Measurements from ENCODE around the gene RHBDD3. TPM values are rescaled to one million over a fixed set of nuclear protein-coding genes. Genes with fewer than 3 reads are reported as not detected.

The RHBDD3 gene
- total and polyA plus RNA-seq, 2 of the 4 experiments (the other 2 are of a cell fraction), result 5.7 to 21.5 TPM

- Histone ChIP-seq H3K27me3 (ENCODE audit: control insufficient read depth, insufficient read depth, low read length) (no peaks in the 10 kb centered on the region; the same call in 1 of the 2 replicates), H4K5ac (ENCODE audit: low read depth, low read length) (no peak overlapping the region), H4K91ac (ENCODE audit: insufficient read depth, low read depth, low read length) (no peak overlapping the region), H3K4me1 (ENCODE audit: control insufficient read depth, insufficient read depth, low read length) (no peaks in the 10 kb centered on the region), H3K18ac (ENCODE audit: low read depth, low read length) (no peak overlapping the region), H3K79me1 (ENCODE audit: low read depth in 1 of 2, low read length in 2 of 2) (no peaks in the 10 kb centered on the region), H3K4me3 (ENCODE audit: insufficient read depth, low read depth, low read length) (no peak overlapping the region), H2BK15ac (ENCODE audit: low read depth, low read length) (no peak overlapping the region), H3K36me3 (ENCODE audit: control insufficient read depth, insufficient read depth, low read length) (peaks cover 9% of the 10 kb centered on the region), H3K14ac (replicated peaks; ENCODE audit: low read depth, low read length) (no peak overlapping the region), H2AFZ (replicated peaks; ENCODE audit: low read length, poor library complexity) (no peak overlapping the region), H4K8ac (ENCODE audit: low read depth in 2 of 2, low read length in 2 of 2) (no peak overlapping the region), H2BK120ac (ENCODE audit: low read depth, low read length) (no peak overlapping the region), H3K56ac (ENCODE audit: extremely low read depth, insufficient read depth, low read length) (no peak overlapping the region), H3K4me2 (ENCODE audit: low read depth, low read length) (no peak overlapping the region), H3K4ac (ENCODE audit: low read depth, low read length) (no peak overlapping the region), H3K27ac (ENCODE audit: insufficient read depth, low read length) (no peak overlapping the region), H4K20me1 (ENCODE audit: insufficient read depth, low read length) (no peaks in the 10 kb centered on the region), H3K9me1 (ENCODE audit: insufficient read depth, low read length) (0 out of 2 replicates have a peak, but pooled peaks cover 2% of the 10 kb centered on the region), H2AK5ac (ENCODE audit: low read depth, low read length) (no peak overlapping the region), H3K9me3 (ENCODE audit: control insufficient read depth, insufficient read depth, low read length) (no peaks in the 10 kb centered on the region), H2AK9ac (replicated peaks; ENCODE audit: low read depth, low read length, poor library complexity) (no peak overlapping the region), H2BK5ac (ENCODE audit: low read depth, low read length, poor library complexity, severe bottlenecking) (no peak overlapping the region), H3K23ac (ENCODE audit: low read depth, low read length) (no peak overlapping the region), H2BK20ac (ENCODE audit: low read depth, low read length) (no peak overlapping the region), H3K9ac (ENCODE audit: low read depth, low read length) (no peak overlapping the region)
- WGBS, 2 experiments (ENCODE audit: extremely low coverage in 2 of 2, insufficient read length in 1 of 2), result no CpG with 5 or more reads among the region's 8 CpGs
- in situ Hi-C loops (cut with MboI; ENCODE audit: low sequenced_read_pairs), result no loop called here
- POLR2A ChIA-PET (ENCODE audit: unreplicated experiment), result interaction anchor here (0.5 kb wide), 1 partner anchor 637 kb away, joined by 3 read pairs; no protein-coding TSS in a partner anchor
- no peak for DNase-seq
- dilution Hi-C loops (cut with HindIII; ENCODE audit: low sequenced_read_pairs, unreplicated experiment), result no loop called here
- TF ChIP-seq RAD21 (IDR thresholded peaks at IDR 0.05; ENCODE audit: low read length) (no peak), MAZ (IDR thresholded peaks at IDR 0.05; ENCODE audit: borderline replicate concordance, low read depth, low read length) (no peak), POLR2A (IDR thresholded peaks at IDR 0.05; ENCODE audit: low read depth, low read length) (no peak), RFX5 (IDR thresholded peaks at IDR 0.05; ENCODE audit: low read depth, low read length) (no peak), CHD1 (IDR thresholded peaks at IDR 0.05; ENCODE audit: low read depth, low read length) (no peak), SMC3 (IDR thresholded peaks at IDR 0.05; ENCODE audit: low read depth, low read length) (no peak)
- CTCF ChIA-PET, result no interaction called here
- intact Hi-C loops (cut with micrococcal nuclease), result no loop called here
- BruUV-seq (replicated peaks), result no TSS peak
- no peak for ATAC-seq (ENCODE audit: low read depth)
Measured at GRCh38 chr22:29256606-29257325, 11.0 kb downstream of the RHBDD3 start.

All from IMR-90 (cell line).